Progenitor cell of endocrine pancreas (in vitro differentiated cells): ENCODE results near the gene ZNF541. TPM values are rescaled to one million over a fixed set of nuclear protein-coding genes. Genes with fewer than 3 reads are reported as not detected.
"Not testable (repeated sequence)": the region's sequence is repeated elsewhere in the genome, so short reads cannot be mapped to it uniquely, and the experiment has no call there.

ENCODE experiments used
- DNase-seq: peaks from one replicate; pipeline ENCODE4 v3.0.0; 2021; ENCODE audit warnings: low spot score; ENCODE audit not compliant: unreplicated experiment
- H3K27ac Mint-ChIP-seq: 2 replicates; pipeline ENCODE4 v1.8.0; 2021; ENCODE audit warnings: mild to moderate bottlenecking, moderate library complexity, mixed read lengths
- H3K27me3 Mint-ChIP-seq: 2 replicates; pipeline ENCODE4 v1.8.0; 2021; ENCODE audit warnings: mixed read lengths
- H3K36me3 Mint-ChIP-seq: 2 replicates; pipeline ENCODE4 v1.8.0; 2022; ENCODE audit warnings: mixed read lengths; ENCODE audit not compliant: insufficient read depth
- H3K4me1 Mint-ChIP-seq: 2 replicates; pipeline ENCODE4 v1.8.0; 2021; ENCODE audit warnings: low read depth, mixed read lengths
- H3K4me3 Mint-ChIP-seq: 2 replicates; pipeline ENCODE4 v1.8.0; 2021; ENCODE audit warnings: low read depth, mild to moderate bottlenecking, moderate library complexity, mixed read lengths
- H3K9me3 Mint-ChIP-seq: 2 replicates; pipeline ENCODE4 v1.8.0; 2021; ENCODE audit warnings: low read depth, mixed read lengths
- CTCF ChIP-seq: fragments of 200-600 bp; sonication (generic); IDR thresholded peaks from one replicate; pipeline ENCODE4 v1.5.0; 2021; ENCODE audit warnings: antibody characterized with exemption, mild to moderate bottlenecking; ENCODE audit not compliant: unreplicated experiment
- total RNA-seq: library from RNA; stranded (reverse); gene quantifications from 2 replicates; pipeline ENCODE4 v1.2.1, GENCODE V29; 2021

ZNF541 gene
- total RNA-seq, 1 donor from 2014 or later = not detected

GRCh38 chr19:47595944-47596343 is 23.0 kb upstream of the ZNF541 start:
- Mint-ChIP-seq H3K36me3 (no peaks in the 10 kb centered on the region), H3K27ac (no peak overlapping the region), H3K4me1 (peaks cover 10% of the 10 kb centered on the region), H3K9me3 (no peaks in the 10 kb centered on the region), H3K27me3 (peaks cover 13% of the 10 kb centered on the region), H3K4me3 (no peak overlapping the region)
- DNase-seq = no peak
- TF ChIP-seq CTCF = no peak

GRCh38 chr19:47593860-47594259 is 20.9 kb upstream of the ZNF541 start:
- H3K4me1 Mint-ChIP-seq = peaks cover 3% of the 10 kb centered on the region
- no peaks in the 10 kb centered on the region for H3K9me3 Mint-ChIP-seq
- no peaks in the 10 kb centered on the region for H3K36me3 Mint-ChIP-seq
- DNase-seq = no peak
- TF ChIP-seq CTCF = no peak
- peaks cover 6% of the 10 kb centered on the region for H3K27me3 Mint-ChIP-seq
- no peak overlapping the region for H3K4me3 Mint-ChIP-seq
- H3K27ac Mint-ChIP-seq = no peak overlapping the region

- Mint-ChIP-seq H3K27ac (no peak overlapping the region), H3K9me3 (peaks cover 4% of the 10 kb centered on the region), H3K27me3 (no peaks in the 10 kb centered on the region), H3K4me1 (no peaks in the 10 kb centered on the region), H3K36me3 (no peaks in the 10 kb centered on the region), H3K4me3 (no peak overlapping the region)
- no peak for DNase-seq
- TF ChIP-seq CTCF = no peak
Measured at GRCh38 chr19:47589824-47590223, 16.9 kb upstream of the ZNF541 start.

GRCh38 chr19:47587295-47587694 is 14.3 kb upstream of the ZNF541 start:
- no peaks in the 10 kb centered on the region for H3K27me3 Mint-ChIP-seq
- no peak for DNase-seq
- no peak for TF ChIP-seq CTCF
- H3K9me3 Mint-ChIP-seq = peaks cover 4% of the 10 kb centered on the region
- peak overlapping the region; percentile 64 for H3K27ac Mint-ChIP-seq
- no peaks in the 10 kb centered on the region for H3K36me3 Mint-ChIP-seq
- no peaks in the 10 kb centered on the region for H3K4me1 Mint-ChIP-seq
- H3K4me3 Mint-ChIP-seq = no peak overlapping the region

- not testable (repeated sequence) for H3K27ac Mint-ChIP-seq, H3K4me3 Mint-ChIP-seq, H3K4me1 Mint-ChIP-seq, DNase-seq, H3K27me3 Mint-ChIP-seq, H3K9me3 Mint-ChIP-seq, H3K36me3 Mint-ChIP-seq
Measured at GRCh38 chr19:47583161-47583560, 10.2 kb upstream of the ZNF541 start.

- peaks cover 4% of the 10 kb centered on the region for H3K27me3 Mint-ChIP-seq
- H3K36me3 Mint-ChIP-seq = no peaks in the 10 kb centered on the region
- DNase-seq = no peak
- H3K4me3 Mint-ChIP-seq = no peak overlapping the region
- H3K27ac Mint-ChIP-seq = no peak overlapping the region
- no peaks in the 10 kb centered on the region for H3K4me1 Mint-ChIP-seq
- no peak for TF ChIP-seq CTCF
- peaks cover 4% of the 10 kb centered on the region for H3K9me3 Mint-ChIP-seq
Measured at GRCh38 chr19:47582320-47582909, 9.5 kb upstream of the ZNF541 start.
